A549 (cell line): ENCODE measurements around the gene RPTOR. TPM values are rescaled to one million over a fixed set of nuclear protein-coding genes. Genes with fewer than 3 reads are reported as not detected.

ENCODE experiments used
- ATAC-seq, 2 experiments: fragments of 200-7000 bp in 1 of 2; fragments of >200 bp in 1 of 2; cut with Nextera tagmentation in 1 of 2; cut with Tn5 transposase in 1 of 2; 3 replicates each; pipeline versions ENCODE4 v1.8.0 to v1.9.1; 2018 to 2020; ENCODE audit warnings: mild to moderate bottlenecking in 1 of 2, moderate library complexity in 1 of 2
- CTCF ChIA-PET: fragments of 300-600 bp; sonication (Branson Sonifier 250); formaldehyde crosslinking; extraction: SDS; loops from one replicate; lab custom pipeline; 2021; ENCODE audit warnings: antibody characterized with exemption, inconsistent platforms; lab: Yijun Ruan, JAX
- POLR2A ChIA-PET: fragments of 350-600 bp; formaldehyde crosslinking; extraction: SDS; loops from one replicate; lab custom pipeline; 2021; ENCODE audit warnings: antibody characterized with exemption, inconsistent platforms; lab: Yijun Ruan, JAX
- DNase-seq, 2 experiments: peaks; one replicate each; pipeline versions ENCODE4 v3.0.0 to v3.0.0-alpha.2; 2011 to 2016; ENCODE audit warnings: low read depth in 1 of 2, low spot score in 1 of 2
- FAIRE-seq: peaks from 2 replicates; lab custom pipeline; 2011; peaks lifted over from hg19 to GRCh38; lab: Jason Lieb, UNC
- H3K27ac ChIP-seq, 2 experiments: fragments of >200 bp; sonication (Bioruptor Twin); formaldehyde crosslinking; 3 replicates each; pipeline ENCODE4 v1.5.1; 2016 to 2017
- H3K4me1 ChIP-seq: fragments of >200 bp; sonication (Bioruptor Twin); formaldehyde crosslinking; 3 replicates; pipeline ENCODE4 v1.6.1; 2016
- H3K4me2 ChIP-seq: fragments of >200 bp; sonication (Bioruptor Twin); formaldehyde crosslinking; 3 replicates; pipeline ENCODE4 v1.6.1; 2016
- H3K4me3 ChIP-seq: fragments of >200 bp; sonication (Bioruptor Twin); formaldehyde crosslinking; 3 replicates; pipeline ENCODE4 v1.5.1; 2016
- H3K9me3 ChIP-seq: fragments of >200 bp; sonication (Bioruptor Twin); formaldehyde crosslinking; 3 replicates; pipeline ENCODE4 v1.6.1; 2016
- ATOH8 ChIP-seq: fragments of 250-450 bp; sonication (Bioruptor Pico); IDR thresholded peaks from 2 replicates; pipeline ENCODE4 v1.5.0; 2020; ENCODE audit warnings: low read depth, mild to moderate bottlenecking, moderate library complexity
- BCL3 ChIP-seq: fragments of >200 bp; sonication (Bioruptor Twin); formaldehyde crosslinking; IDR thresholded peaks from 3 replicates; pipeline ENCODE4 v1.6.1; 2016
- CBX8 ChIP-seq: fragments of 200-600 bp; sonication (generic); IDR thresholded peaks from 2 replicates; pipeline ENCODE4 v1.6.1; 2016
- EHMT2 ChIP-seq: fragments of 200-600 bp; sonication (generic); IDR thresholded peaks from 2 replicates; pipeline ENCODE4 v1.6.1; 2016; ENCODE audit warnings: antibody characterized with exemption, low read depth, mild to moderate bottlenecking, moderate library complexity
- ELK1 ChIP-seq: fragments of 150-350 bp; IDR thresholded peaks from 2 replicates; pipeline ENCODE4 v1.6.1; 2014; ENCODE audit warnings: low read depth, mild to moderate bottlenecking, low read length
- EP300 ChIP-seq, 2 experiments: fragments of >200 bp; sonication (Bioruptor Twin); formaldehyde crosslinking; IDR thresholded peaks; 2 replicates in 1 of 2; 3 replicates in 1 of 2; pipeline ENCODE4 v1.6.1; 2016 to 2017
- FOSB ChIP-seq: fragments of 250-450 bp; sonication (Bioruptor Pico); IDR thresholded peaks from 2 replicates; pipeline ENCODE4 v1.5.0; 2020; ENCODE audit warnings: mild to moderate bottlenecking, moderate library complexity
- HDAC2 ChIP-seq: fragments of 200-600 bp; sonication (generic); IDR thresholded peaks from 2 replicates; pipeline ENCODE4 v1.6.1; 2016
- MYC ChIP-seq: IDR thresholded peaks from 2 replicates; pipeline ENCODE4 v1.6.1; 2012; ENCODE audit warnings: mild to moderate bottlenecking, inconsistent platforms, low read length, improper control_type of control experiment, borderline replicate concordance
- NR3C1 ChIP-seq: fragments of >200 bp; sonication (Bioruptor Twin); formaldehyde crosslinking; IDR thresholded peaks from 3 replicates; pipeline ENCODE4 v1.6.1; 2017
- PHF8 ChIP-seq: fragments of 200-600 bp; sonication (generic); IDR thresholded peaks from 2 replicates; pipeline ENCODE4 v1.6.1; 2016; ENCODE audit warnings: low read depth, mild to moderate bottlenecking, antibody characterized with exemption, moderate library complexity, borderline replicate concordance
- POLR2A ChIP-seq: IDR thresholded peaks from 2 replicates; pipeline ENCODE4 v1.6.1; 2012; ENCODE audit warnings: mild to moderate bottlenecking, low read length
- RFX5 ChIP-seq: fragments of 450-650 bp; IDR thresholded peaks from 2 replicates; pipeline ENCODE4 v1.7.1; 2014; ENCODE audit warnings: antibody characterized with exemption, mild to moderate bottlenecking, moderate library complexity
- ZC3H11A ChIP-seq: fragments of 450-650 bp; IDR thresholded peaks from 2 replicates; pipeline ENCODE4 v1.6.1; 2014; ENCODE audit warnings: antibody characterized with exemption, mild to moderate bottlenecking
- WGBS: methylation state at CpG from one replicate; pipeline ENCODE4 v1.1.6; 2017; ENCODE audit errors: missing lambda C conversion rate; 5-methylcytosine and 5-hydroxymethylcytosine counted together
- polyA plus RNA-seq, 4 experiments: library from polyadenylated mRNA; depleted of rRNA in 3 of 4; stranded (reverse); fragments of >200 nt; fragmentation: RNase III in 1 of 4; extraction: RNeasy Plus Mini Kit Qiagen cat#74134 plus additional on column Dnase treatment in 1 of 4; gene quantifications; 2 replicates in 3 of 4; 3 replicates in 1 of 4; pipeline ENCODE4 v1.2.3, GENCODE V29; 2011 to 2017
- TF ChIP-seq, protein P1 (sequence below): IDR thresholded peaks from 2 replicates; pipeline ENCODE4 v1.6.1; 2012
- TF ChIP-seq, protein P2 (sequence below): IDR thresholded peaks from 2 replicates; pipeline ENCODE4 v1.6.1; 2012; ENCODE audit warnings: low read depth, borderline replicate concordance

The RPTOR gene
- polyA plus RNA-seq, 2 of the 4 experiments (the other 2 are of a cell fraction), result 10.8 to 27.1 TPM

DNA sequence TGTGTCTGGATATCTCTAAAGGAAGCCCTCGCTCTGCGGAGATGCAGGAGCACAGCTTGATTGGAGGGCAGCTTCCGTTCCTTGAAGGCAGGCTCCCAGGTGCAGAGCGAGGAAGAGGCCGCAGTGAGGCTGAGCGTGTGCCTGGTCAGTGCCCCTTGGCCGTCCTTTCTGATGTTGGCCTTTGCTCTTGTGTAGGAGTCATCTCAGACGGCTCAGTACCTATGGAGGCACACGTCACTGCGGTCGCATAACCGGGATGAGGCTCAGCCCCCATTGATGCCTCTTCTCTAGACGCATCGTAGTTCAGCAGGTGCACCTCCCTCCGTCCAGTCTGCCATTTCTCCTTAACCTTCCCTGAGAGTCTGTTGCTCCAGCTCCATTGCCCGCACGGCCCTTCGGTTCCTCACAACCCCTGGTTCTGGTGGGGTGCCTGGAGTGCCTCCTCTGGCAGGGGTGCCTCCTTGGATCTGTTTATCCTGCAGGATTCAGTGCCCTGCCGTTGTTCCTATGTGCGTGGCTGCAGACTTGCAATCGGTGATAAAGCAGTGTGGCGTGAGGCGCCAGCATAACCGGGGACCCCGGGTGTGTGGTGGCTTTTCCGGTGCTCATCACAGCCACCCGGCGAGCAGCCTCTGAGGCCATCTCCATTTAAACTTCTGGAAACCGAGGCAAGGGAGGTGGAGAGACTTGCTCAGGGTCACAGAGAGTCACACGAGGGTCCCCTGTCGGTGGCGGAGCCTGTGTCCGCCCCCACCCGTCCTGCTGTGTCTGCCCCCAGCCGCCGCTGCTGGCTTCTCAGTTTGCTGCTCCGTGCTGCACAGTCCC, 258.2 kb downstream of the RPTOR start:
- DNase-seq, result no peak
- Histone ChIP-seq H3K4me2 (no peak overlapping the region), H3K9me3 (peaks cover 17% of the 10 kb centered on the region), H3K4me3 (no peak overlapping the region), H3K4me1 (no peaks in the 10 kb centered on the region), H3K27ac (no peak overlapping the region)
- POLR2A ChIA-PET, result no interaction called here
- 91% methylated on average over 33 of the region's 37 CpGs for WGBS
- no peak for ATAC-seq
- CTCF ChIA-PET, result interaction anchor here (1.0 to 1.6 kb wide), 3 partner anchors 12 to 23 kb away, joined by 3 read pairs; no protein-coding TSS in a partner anchor
- no peak for TF ChIP-seq HDAC2
- no peak for TF ChIP-seq FOSB (CRISPR knock-in tag)
- TF ChIP-seq EHMT2, result no peak
- no peak for TF ChIP-seq POLR2A
- TF ChIP-seq, protein P1, sequence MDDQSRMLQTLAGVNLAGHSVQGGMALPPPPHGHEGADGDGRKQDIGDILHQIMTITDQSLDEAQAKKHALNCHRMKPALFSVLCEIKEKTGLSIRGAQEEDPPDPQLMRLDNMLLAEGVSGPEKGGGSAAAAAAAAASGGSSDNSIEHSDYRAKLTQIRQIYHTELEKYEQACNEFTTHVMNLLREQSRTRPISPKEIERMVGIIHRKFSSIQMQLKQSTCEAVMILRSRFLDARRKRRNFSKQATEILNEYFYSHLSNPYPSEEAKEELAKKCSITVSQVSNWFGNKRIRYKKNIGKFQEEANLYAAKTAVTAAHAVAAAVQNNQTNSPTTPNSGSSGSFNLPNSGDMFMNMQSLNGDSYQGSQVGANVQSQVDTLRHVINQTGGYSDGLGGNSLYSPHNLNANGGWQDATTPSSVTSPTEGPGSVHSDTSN, result no peak
- FAIRE-seq, result no peak

DNA sequence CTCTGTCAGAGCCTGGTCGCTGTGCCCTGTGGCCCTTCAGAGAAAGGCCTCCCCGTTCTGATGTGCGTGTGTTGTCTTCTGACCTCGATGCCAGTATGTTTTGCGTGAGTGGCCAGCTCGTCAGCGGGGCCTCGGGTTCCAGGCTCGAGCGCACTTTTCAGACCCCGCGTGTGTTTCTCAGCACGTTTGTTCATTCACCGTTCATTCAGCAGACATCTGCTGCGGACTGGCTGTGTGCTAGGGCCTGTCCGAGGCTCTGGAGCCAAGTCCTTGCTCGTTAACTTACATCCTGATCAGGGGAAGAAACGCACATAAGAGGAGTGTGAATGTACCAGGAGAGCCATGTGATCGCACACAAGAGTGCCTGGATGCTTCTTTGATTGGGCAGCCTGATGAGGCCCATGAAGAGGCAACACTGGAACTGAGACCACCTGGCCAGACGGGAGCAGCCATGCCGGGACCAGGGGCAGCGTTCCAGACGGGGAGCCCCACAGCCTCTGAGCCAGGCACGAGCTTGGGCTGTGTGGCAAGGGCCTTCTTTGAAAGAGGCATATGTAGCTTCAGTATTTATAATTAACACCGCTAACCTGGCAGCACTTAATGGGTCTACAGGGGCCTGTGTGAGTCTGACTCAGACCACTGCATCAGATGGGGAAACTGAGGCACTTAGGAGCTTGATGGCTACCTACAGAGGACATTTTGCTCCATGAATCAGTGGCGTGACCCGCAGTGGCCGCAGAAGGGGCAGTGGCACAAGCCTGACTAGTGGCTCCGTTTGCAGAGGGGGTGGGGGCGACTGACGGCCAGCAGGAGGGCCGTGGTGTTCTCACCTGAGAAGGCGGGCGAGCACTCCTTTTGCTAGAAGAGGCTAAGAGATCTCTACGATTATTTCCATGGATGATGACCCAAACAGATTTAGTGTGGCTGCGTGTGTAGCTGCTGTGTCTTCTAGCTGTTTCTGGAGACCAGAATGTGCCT, 259.1 kb downstream of the RPTOR start:
- H3K4me3 ChIP-seq, result no peak overlapping the region
- no peak overlapping the region for H3K4me2 ChIP-seq
- CTCF ChIA-PET, result interaction anchor here (1.0 to 1.6 kb wide), 4 partner anchors 13 to 53 kb away, joined by 3 read pairs; no protein-coding TSS in a partner anchor
- ATAC-seq, result no peak
- no peaks in the 10 kb centered on the region for H3K4me1 ChIP-seq
- WGBS, result 94% methylated on average over 36 of the region's 36 CpGs
- no peak for FAIRE-seq
- TF ChIP-seq ATOH8 (CRISPR knock-in tag), result no peak
- TF ChIP-seq NR3C1, result no peak
- no peak for TF ChIP-seq ZC3H11A
- TF ChIP-seq ELK1, result no peak
- TF ChIP-seq, protein P1, result no peak
- no peak for TF ChIP-seq EP300 (IDR thresholded peaks at IDR 0.05)
- TF ChIP-seq, protein P2, sequence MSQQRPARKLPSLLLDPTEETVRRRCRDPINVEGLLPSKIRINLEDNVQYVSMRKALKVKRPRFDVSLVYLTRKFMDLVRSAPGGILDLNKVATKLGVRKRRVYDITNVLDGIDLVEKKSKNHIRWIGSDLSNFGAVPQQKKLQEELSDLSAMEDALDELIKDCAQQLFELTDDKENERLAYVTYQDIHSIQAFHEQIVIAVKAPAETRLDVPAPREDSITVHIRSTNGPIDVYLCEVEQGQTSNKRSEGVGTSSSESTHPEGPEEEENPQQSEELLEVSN, result no peak
- TF ChIP-seq CBX8, result no peak
- TF ChIP-seq RFX5, result no peak
- no peak for TF ChIP-seq BCL3
- TF ChIP-seq PHF8, result no peak
- TF ChIP-seq MYC, result no peak
- peaks cover 18% of the 10 kb centered on the region for H3K9me3 ChIP-seq
- H3K27ac ChIP-seq, result no peak overlapping the region
- POLR2A ChIA-PET, result no interaction called here
- DNase-seq, result no peak
